HG03196 (cell line): ENCODE measurements around the gene MBLAC1.

Experiments
- ATAC-seq: cut with Tn5 transposase; IDR thresholded peaks from one replicate; pipeline ENCODE4 v1.9.1; 2021; ENCODE audit not compliant: unreplicated experiment

MBLAC1 gene, protein sequence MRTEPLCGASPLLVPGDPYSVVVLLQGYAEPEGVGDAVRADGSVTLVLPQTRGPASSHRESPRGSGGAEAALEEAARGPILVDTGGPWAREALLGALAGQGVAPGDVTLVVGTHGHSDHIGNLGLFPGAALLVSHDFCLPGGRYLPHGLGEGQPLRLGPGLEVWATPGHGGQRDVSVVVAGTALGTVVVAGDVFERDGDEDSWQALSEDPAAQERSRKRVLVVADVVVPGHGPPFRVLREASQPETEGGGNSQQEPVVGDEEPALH

DNA sequence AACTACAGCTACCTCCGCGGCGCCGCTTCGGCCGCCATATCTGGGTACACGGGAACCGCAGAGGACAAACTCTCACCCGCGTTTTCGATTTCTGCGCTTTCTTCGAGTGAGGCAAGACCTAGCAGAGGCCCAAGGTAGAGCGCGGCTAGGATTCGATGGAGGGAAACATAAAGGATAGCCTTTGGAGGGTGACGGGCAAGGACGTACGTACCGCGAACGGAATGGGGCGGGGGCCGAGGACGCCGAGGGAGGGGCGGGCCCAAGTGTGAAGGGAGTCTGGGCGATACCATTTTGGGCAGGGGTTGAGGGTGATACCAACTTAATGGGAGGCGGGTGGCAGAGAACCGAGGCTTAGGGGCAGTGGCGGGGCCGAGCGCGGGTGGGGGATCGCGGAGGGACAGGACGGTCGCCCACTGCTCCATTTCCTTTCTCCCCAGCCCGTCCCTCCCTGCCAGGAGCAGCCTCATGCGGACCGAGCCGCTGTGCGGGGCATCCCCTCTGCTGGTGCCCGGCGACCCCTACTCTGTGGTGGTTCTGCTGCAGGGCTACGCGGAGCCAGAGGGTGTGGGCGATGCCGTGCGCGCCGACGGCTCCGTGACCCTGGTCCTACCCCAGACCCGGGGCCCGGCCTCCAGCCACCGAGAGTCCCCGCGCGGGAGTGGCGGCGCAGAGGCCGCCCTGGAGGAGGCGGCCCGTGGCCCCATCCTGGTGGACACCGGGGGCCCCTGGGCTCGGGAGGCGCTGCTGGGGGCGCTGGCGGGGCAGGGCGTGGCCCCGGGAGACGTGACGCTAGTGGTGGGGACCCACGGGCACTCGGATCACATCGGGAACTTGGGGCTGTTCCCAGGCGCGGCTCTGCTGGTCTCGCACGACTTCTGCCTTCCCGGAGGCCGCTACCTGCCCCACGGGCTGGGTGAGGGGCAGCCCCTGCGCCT is at the start of gene MBLAC1:
Gene MBLAC1, plus strand, starts transcription at position 37 of the 935 bp plus-strand sequence. Its CDS starts 429 bp downstream, at position 466.
- ATAC-seq: peak; percentile 58

GRCh38 chr7:100077205-100077604 is 49.6 kb upstream of the MBLAC1 start:
- no peak for ATAC-seq

GRCh38 chr7:100079024-100079560 is 47.7 kb upstream of the MBLAC1 start:
- ATAC-seq: no peak

GRCh38 chr7:100080907-100081534 is 45.7 kb upstream of the MBLAC1 start:
- no peak for ATAC-seq

DNA sequence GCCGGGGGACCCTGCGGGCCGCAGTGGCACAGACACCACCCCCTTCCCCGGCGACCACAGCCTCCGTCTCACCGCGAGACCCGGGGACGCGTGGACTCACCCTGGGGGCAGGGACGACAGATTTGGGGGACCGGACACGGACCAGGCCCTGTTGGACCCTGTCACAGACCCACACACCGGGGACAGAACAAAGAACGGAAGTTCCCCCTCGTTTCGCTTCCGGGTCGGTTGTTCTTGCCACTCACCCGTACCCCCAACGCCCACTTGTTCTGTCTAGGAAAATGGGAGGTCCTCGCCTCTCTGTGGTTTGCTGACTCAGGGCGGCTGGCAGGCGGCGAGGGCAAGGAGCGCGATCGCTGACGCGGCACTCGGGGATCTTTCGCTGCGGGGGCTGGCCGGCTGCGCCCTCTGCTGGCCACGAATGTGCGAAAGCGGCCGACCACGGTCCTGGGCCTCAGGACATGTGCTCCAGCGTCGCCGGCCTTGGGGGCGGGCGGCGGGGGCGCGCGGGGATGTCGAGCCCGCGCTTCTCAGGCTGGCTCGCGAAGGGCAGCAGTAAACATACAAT is 45.1 kb upstream of the MBLAC1 start, which contains the start of gene ZNF3:
Gene ZNF3, minus strand, starts transcription at position 189 of the 568 bp plus-strand sequence. CDS start 4,366 bp downstream, outside the sequence.
- peak; percentile 82 for ATAC-seq

DNA sequence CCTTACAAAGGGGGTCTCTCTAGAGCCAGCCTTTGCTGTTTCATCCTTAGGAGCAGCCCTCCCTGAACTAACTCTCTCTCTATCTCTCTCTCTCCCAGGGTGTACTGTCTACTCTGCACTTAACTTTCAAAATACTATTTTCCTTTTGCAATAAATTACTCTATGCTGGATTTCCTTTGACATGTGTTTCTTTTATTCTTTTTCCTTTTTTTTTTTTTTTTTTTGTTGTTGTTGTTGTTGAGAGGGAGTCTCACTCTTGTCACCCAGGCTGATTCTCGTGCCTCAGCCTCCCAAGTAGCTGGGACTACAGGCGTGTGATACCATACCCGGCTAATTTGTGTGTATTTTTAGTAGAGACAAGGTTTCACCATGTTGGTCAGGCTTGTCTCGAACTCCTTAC is 43.8 kb upstream of the MBLAC1 start:
- no peak for ATAC-seq

DNA sequence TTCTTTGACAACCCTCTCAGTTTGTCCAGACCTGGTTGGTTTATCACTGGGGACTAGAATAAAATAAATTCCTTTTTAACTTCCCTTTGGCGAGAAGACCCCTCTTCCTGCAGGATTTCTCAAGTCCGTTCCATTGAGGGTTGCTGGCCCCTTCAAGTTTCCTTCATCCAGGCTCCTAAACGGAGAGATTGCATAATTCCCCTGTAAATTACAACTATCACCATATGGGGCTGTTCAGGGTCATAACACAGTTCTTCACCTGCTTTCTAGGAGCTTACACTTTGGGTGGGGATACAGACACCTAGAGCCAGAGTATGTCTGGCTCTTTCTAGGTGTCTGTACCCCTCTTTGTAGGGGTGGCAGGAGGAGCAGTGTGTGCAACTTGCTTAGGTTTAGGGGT is 41.3 kb upstream of the MBLAC1 start:
- ATAC-seq: no peak

- ATAC-seq: no peak
Observed at GRCh38 chr7:100087055-100087750, 39.6 kb upstream of the MBLAC1 start.

GRCh38 chr7:100088095-100088620 is 38.6 kb upstream of the MBLAC1 start:
- ATAC-seq: no peak

DNA sequence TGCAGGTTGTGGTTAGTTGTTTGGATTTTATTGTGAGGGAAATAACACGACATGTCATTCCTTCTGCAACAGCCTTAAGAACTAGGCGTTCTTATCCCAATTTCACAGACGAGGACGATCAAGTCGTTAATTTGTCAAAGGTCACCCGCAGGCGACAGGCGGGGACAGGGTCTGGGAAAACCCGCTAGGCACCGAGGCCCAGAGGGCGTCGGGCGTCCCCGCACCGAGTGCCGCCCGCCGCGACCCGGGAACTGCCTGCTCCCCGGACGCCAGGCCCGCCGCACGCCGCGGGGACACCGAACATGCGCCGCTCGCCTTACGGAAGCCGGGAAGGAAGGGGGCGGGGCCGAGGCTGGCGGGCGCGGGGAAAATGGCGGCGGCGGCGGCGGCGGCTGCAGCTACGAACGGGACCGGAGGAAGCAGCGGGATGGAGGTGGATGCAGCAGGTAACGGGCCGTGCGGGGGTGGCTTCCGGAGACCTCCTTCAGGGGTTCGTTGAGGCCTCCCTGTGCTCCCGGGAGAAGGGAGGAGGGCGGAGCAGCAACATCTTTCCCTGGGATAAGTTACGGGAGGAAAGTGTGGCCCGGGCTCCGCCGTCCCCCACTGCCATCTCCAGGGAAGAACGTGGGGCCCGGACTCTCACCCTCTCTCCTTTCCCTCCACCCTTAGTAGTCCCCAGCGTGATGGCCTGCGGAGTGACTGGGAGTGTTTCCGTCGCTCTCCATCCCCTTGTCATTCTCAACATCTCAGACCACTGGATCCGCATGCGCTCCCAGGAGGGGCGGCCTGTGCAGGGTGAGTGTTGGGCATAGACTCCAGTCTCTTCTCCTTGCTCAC is 37.9 kb upstream of the MBLAC1 start, which contains the start of gene COPS6:
Gene COPS6, plus strand, starts transcription at position 349 of the 837 bp plus-strand sequence. Its CDS starts 22 bp downstream, at position 371.
- ATAC-seq: peak; percentile 61

GRCh38 chr7:100089458-100090196 is 37.1 kb upstream of the MBLAC1 start:
- ATAC-seq: no peak

DNA sequence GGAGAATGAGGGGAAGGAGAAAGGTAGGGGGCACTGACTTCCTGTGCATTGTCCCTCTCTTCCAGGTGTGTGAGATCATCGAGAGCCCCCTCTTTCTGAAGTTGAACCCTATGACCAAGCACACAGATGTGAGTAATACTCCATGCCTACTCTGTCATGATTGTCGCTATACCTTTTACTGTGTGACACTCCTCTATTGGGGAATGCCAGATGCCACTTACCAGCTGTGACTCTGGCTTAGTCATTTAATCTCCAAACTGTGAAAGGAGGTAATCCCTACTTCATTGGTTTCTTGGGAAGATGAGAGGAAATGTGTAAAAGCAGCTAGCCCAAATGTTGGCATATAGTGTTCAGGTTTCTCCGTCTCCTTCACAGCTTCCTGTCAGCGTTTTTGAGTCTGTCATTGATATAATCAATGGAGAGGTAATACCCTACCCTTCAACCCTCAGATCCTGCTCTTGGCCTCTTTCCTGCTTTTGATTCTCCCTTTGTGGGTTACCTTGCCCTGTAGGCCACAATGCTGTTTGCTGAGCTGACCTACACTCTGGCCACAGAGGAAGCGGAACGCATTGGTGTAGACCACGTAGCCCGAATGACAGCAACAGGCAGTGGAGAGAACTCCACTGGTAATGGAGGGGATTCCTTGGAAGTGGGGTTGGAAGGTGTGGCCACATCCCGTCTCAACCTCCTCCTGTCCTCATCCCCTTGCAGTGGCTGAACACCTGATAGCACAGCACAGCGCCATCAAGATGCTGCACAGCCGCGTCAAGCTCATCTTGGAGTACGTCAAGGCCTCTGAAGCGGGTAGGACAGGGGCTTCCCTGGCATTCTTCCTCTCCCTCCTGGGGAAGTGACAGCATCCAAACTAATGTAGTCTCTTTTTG is 36.0 kb upstream of the MBLAC1 start:
- ATAC-seq: no peak

DNA sequence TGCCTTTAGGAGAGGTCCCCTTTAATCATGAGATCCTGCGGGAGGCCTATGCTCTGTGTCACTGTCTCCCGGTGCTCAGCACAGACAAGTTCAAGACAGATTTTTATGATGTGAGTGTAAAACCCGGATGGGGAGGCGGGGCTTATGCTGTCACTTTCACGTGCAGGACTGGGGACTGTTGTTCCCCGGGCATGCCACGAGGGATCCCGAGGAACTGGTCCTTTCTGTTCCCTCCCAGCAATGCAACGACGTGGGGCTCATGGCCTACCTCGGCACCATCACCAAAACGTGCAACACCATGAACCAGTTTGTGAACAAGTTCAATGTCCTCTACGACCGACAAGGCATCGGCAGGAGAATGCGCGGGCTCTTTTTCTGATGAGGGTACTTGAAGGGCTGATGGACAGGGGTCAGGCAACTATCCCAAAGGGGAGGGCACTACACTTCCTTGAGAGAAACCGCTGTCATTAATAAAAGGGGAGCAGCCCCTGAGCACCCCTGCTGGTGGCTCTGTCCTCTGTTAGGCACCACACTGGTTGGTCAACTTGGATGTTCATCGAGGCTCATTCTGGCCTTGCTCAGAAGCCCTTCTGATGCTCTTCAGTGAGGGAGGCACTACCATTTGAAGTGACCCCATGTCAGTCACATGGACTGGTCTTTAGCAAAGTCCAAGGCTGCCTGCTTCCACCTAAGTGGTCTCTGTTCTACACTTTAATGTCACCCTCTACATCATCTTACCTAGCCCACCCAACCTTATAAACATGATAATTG is 35.2 kb upstream of the MBLAC1 start:
- ATAC-seq: no peak

GRCh38 chr7:100093054-100093453 is 33.7 kb upstream of the MBLAC1 start:
- ATAC-seq: no peak

DNA sequence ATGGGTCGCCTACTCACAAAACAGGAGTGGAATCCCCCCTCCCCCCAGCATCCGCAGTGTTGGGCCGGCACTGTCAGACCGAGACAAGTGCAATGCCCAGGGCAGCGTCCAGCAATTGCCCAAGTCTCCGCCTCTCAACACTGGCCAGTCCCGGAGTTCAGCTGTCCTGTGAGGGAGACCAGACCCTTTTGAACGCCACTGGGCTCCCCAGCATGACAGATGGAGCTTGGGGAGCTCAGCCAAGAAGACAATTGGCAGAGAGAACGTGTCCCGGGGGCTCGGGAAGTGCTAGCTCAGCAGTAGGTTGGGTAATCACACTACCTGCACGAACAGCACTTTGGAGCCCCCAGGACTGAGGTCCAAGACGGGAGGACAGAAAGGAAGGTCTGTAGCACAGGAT is 33.3 kb upstream of the MBLAC1 start:
- ATAC-seq: no peak

DNA sequence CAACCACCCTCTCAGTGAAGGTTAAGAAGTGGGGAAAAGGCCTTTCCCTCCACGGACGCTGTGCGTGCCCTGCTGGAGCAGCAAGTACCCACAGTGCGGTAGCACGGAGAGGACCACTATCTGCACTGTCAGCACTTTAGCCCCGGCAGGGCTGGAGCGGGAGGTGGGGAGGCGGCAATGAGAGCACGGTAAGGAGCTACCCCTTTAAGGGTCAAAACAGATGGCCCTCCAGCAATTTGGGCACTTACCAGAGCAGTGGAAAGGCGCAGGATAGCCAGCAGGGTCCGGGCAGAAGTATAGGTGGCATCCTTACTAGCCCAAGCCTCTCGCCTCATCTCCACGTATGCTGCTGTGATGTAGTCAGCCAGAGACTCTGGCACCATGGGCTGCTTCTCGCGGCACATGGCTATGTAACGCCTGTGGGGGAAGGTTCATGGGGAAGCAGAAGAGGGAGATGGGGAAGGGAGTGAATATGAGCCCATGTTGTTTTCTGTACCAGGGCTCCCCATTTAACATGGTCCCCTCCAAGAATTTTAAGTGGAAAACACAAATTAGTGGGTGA is 32.8 kb upstream of the MBLAC1 start:
- ATAC-seq: no peak
